Activated CD4-positive, alpha-beta T cell treated with anti-CD3 and anti-CD28 coated beads, Interleukin-2, amount 50 U/mL, for 24 hours (primary cell): Measurements from ENCODE around the gene DOK1.

Experiments
- DNase-seq, 2 donors: peaks; one replicate each; pipeline ENCODE4 v3.0.0-alpha.2; 2020; ENCODE audit warnings: low read depth in 1 of 2, low spot score in 1 of 2

DOK1 gene

DNA sequence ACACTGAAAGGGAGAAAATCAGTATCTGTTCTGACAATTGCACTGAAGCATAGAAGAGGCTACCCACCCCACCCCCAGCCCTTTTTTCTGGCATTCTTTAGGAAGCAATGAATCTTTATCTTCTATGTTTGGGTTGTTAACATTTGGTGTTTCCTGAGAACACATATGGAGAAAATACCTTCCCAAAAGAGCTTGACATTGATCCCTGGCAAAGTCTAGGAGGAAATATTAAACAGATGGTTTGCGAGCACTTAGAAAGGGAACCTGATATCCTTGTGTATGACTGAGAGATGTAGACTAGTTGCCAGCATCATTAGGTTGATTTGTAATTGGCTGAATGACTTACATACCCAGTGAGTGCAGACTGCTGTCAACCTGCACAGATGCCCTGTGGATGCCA is 42.9 kb downstream of the DOK1 start:
- no peak for DNase-seq

DNA sequence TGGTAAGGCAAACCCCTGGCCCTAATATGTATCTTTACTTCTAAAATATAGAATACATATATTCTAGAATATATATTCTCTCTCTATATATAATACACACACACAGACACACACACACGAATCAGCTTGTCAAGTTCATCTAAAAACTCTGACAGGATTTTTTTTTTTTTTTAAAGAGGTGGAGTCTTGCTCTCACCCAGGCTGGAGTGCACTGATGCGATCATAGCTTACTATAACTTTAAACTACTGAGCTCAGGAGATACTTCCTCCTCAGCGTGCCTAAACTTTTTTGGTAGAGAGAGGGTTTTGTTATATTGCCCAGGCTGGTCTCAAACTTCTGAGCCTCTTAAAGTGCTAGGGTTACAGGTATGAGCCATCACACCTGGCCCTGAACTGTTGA is 45.2 kb downstream of the DOK1 start:
- DNase-seq, result no peak

DNA sequence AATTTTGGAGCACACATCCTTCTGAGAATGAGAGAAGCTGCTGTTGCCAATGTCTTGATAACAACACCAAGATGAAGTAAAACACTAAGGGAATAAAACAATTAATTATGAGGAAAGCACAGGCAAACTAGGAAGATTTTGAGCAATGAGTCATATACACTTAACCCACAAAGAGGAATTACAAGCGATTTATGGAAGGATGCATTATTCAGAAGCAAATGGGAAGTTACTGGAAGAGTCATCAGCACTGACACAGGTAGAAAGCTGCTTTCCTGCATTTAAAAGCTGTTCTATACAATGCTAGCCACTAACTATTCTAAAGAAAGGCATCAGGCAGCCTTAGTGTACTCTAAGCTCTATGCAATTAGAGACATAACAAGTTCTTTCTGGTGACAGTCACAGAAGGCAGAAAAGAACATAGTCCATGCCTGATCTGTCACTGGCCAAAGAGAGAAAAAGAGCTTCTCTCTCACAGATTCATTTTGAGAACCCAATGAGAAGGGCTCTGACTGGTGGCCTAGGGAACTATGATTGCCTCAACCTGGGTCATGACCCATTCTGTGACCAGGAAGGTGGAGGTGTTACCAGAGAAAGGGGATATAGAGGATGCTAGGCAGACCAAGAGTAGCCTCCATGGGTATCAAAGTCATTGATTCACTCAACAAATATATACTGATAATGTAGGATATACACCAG is 48.2 kb downstream of the DOK1 start:
- no peak for DNase-seq

DNA sequence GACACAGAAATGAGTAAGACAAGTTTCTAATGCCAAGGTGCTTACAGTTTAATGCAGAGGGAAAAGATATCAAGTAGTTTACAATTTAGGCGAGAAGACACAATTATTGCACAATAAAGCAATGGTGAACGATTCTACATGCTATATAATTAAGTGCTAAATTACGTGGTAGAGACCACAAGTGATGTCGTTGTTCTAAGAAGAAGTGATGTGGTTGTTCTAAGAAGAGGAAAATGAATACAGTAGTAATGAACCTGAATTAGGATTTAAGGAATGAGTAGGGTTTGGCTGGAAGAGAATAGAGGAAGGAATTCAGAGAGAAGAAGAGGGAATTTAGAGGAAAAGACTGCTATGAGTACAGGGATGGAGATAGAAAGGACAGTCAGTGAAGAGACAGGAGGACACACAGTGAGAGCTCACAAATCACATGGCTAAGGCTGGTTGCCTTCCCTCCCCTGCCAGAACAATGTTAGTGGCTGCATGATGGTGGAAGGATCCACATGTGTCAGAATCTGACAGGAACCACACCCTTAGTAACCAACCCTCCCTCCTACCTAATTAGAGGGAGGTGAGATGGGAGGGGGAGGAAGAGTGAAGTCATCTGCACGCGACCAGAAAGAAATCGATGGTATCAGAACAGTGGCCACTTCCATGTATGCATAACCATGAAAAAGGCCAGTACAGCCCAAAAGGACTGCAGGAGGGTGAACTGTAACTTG is 48.9 kb downstream of the DOK1 start:
- DNase-seq, result no peak

DNA sequence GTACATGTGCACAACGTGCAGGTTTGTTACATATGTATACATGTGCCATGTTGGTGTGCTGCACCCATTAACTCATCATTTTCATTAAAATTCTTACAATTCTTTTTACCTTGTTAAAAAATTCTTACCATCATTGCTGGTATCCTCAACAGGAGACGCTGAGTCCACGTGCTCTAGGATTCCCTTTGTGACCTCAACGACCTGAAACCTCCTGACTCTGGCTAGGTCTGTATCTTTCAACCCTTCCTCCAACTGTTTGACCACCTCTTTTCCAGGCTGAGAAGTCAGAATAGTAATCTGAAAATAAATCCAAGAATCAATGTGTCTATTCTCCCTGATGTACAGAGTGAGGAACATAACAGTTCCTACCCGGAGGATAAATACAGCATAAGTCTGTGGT is 52.4 kb downstream of the DOK1 start:
- DNase-seq, result no peak
